GM20431 (cell line): ENCODE measurements around the gene PRRC2A.

Experiments used
- in situ Hi-C: fragments of 300-500 bp; cut with MseI, MboI; formaldehyde crosslinking; loops from one replicate; pipeline ENCODE4 v1.15.0; 2020; ENCODE audit warnings: low sequenced_read_pairs; ENCODE audit not compliant: unreplicated experiment

Gene PRRC2A

GRCh38 chr6:31620586-31621319 is at the start of gene PRRC2A:
Gene PRRC2A, plus strand, starts transcription at chr6:31620715. Its CDS starts 2,075 bp downstream, at chr6:31622790.
- in situ Hi-C loops: no loop called here

DNA sequence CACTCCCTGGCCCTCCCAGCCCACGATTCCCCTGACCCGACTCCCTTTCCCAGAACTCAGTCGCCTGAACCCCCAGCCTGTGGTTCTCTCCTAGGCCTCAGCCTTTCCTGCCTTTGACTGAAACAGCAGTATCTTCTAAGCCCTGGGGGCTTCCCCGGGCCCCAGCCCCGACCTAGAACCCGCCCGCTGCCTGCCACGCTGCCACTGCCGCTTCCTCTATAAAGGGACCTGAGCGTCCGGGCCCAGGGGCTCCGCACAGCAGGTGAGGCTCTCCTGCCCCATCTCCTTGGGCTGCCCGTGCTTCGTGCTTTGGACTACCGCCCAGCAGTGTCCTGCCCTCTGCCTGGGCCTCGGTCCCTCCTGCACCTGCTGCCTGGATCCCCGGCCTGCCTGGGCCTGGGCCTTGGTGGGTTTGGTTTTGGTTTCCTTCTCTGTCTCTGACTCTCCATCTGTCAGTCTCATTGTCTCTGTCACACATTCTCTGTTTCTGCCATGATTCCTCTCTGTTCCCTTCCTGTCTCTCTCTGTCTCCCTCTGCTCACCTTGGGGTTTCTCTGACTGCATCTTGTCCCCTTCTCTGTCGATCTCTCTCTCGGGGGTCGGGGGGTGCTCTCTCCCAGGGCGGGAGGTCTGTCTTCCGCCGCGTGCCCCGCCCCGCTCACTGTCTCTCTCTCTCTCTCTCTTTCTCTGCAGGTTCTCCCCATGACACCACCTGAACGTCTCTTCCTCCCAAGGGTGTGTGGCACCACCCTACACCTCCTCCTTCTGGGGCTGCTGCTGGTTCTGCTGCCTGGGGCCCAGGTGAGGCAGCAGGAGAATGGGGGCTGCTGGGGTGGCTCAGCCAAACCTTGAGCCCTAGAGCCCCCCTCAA is 48.2 kb upstream of the PRRC2A start, which contains the start of gene LTA:
Gene LTA (plus strand): TSS at position 249 of the 871 bp plus-strand sequence. CDS start 454 bp downstream, at position 703.
- in situ Hi-C loops: no loop called here

GRCh38 chr6:31573239-31574105 is 47.0 kb upstream of the PRRC2A start:
- in situ Hi-C loops: no loop called here

DNA sequence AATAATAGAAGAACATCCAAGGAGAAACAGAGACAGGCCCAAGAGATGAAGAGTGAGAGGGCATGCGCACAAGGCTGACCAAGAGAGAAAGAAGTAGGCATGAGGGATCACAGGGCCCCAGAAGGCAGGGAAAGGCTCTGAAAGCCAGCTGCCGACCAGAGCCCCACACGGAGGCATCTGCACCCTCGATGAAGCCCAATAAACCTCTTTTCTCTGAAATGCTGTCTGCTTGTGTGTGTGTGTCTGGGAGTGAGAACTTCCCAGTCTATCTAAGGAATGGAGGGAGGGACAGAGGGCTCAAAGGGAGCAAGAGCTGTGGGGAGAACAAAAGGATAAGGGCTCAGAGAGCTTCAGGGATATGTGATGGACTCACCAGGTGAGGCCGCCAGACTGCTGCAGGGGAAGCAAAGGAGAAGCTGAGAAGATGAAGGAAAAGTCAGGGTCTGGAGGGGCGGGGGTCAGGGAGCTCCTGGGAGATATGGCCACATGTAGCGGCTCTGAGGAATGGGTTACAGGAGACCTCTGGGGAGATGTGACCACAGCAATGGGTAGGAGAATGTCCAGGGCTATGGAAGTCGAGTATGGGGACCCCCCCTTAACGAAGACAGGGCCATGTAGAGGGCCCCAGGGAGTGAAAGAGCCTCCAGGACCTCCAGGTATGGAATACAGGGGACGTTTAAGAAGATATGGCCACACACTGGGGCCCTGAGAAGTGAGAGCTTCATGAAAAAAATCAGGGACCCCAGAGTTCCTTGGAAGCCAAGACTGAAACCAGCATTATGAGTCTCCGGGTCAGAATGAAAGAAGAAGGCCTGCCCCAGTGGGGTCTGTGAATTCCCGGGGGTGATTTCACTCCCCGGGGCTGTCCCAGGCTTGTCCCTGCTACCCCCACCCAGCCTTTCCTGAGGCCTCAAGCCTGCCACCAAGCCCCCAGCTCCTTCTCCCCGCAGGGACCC is 46.1 kb upstream of the PRRC2A start:
- in situ Hi-C loops: no loop called here

GRCh38 chr6:31575335-31575901 is 45.1 kb upstream of the PRRC2A start, which contains the start of gene TNF:
Gene TNF, plus strand, starts transcription at chr6:31575565. Its CDS starts 177 bp downstream, at chr6:31575742.
- in situ Hi-C loops: no loop called here

DNA sequence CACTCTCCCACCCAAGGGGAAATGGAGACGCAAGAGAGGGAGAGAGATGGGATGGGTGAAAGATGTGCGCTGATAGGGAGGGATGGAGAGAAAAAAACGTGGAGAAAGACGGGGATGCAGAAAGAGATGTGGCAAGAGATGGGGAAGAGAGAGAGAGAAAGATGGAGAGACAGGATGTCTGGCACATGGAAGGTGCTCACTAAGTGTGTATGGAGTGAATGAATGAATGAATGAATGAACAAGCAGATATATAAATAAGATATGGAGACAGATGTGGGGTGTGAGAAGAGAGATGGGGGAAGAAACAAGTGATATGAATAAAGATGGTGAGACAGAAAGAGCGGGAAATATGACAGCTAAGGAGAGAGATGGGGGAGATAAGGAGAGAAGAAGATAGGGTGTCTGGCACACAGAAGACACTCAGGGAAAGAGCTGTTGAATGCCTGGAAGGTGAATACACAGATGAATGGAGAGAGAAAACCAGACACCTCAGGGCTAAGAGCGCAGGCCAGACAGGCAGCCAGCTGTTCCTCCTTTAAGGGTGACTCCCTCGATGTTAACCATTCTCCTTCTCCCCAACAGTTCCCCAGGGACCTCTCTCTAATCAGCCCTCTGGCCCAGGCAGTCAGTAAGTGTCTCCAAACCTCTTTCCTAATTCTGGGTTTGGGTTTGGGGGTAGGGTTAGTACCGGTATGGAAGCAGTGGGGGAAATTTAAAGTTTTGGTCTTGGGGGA is 44.4 kb upstream of the PRRC2A start:
- in situ Hi-C loops: no loop called here

- in situ Hi-C loops: no loop called here
Measured at GRCh38 chr6:31576897-31577578, 43.5 kb upstream of the PRRC2A start.

DNA sequence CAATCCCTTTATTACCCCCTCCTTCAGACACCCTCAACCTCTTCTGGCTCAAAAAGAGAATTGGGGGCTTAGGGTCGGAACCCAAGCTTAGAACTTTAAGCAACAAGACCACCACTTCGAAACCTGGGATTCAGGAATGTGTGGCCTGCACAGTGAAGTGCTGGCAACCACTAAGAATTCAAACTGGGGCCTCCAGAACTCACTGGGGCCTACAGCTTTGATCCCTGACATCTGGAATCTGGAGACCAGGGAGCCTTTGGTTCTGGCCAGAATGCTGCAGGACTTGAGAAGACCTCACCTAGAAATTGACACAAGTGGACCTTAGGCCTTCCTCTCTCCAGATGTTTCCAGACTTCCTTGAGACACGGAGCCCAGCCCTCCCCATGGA is 42.9 kb upstream of the PRRC2A start:
- in situ Hi-C loops: no loop called here

DNA sequence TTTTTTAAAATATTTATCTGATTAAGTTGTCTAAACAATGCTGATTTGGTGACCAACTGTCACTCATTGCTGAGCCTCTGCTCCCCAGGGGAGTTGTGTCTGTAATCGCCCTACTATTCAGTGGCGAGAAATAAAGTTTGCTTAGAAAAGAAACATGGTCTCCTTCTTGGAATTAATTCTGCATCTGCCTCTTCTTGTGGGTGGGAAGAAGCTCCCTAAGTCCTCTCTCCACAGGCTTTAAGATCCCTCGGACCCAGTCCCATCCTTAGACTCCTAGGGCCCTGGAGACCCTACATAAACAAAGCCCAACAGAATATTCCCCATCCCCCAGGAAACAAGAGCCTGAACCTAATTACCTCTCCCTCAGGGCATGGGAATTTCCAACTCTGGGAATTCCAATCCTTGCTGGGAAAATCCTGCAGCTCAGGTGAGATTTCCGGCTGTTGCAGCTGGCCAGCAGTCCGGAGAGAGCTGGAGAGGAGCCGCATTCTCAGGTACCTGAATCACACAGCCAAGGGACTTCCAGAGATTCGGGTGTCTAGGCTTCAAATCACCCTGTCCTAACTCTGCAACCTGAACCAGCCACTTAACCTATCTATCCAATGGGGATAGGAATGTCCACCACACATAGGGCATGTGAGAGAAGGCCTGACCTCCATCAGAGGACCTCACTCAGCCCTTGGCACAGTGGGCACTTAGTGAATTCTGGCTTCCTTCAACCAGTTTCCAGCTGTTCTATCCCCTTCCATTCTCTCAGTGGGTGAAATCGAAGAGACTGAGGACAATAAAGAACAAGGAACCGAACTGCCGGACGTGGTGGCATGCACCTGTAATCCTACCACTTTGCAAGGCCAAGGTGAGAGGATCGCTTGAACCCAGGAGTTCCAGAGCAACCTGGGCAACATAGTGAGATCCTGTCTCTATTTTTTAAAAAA is 42.1 kb upstream of the PRRC2A start:
- in situ Hi-C loops: no loop called here

DNA sequence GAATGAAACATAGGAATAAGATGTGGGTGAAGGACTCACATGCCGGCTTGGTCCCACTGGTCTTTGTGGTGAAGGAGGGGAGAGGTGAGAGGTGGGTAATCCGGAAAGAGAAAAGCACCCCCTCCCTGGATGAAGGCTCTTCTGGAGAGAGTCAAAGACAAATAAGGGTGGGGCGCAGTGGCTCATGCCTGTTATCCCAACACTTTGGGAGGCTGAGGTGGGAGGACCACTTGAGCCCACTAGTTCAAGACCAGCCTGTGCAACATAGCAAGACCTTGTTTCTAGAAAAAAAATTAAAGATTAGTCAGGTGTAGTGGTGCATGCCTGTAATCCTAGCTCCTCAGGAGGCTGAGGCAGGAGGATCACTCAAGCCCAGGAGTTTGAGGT is 41.4 kb upstream of the PRRC2A start:
- in situ Hi-C loops: no loop called here

GRCh38 chr6:31579546-31580437 is 40.7 kb upstream of the PRRC2A start:
- in situ Hi-C loops: no loop called here

- in situ Hi-C loops: no loop called here
Measured at GRCh38 chr6:31580438-31580740, 40.1 kb upstream of the PRRC2A start.

DNA sequence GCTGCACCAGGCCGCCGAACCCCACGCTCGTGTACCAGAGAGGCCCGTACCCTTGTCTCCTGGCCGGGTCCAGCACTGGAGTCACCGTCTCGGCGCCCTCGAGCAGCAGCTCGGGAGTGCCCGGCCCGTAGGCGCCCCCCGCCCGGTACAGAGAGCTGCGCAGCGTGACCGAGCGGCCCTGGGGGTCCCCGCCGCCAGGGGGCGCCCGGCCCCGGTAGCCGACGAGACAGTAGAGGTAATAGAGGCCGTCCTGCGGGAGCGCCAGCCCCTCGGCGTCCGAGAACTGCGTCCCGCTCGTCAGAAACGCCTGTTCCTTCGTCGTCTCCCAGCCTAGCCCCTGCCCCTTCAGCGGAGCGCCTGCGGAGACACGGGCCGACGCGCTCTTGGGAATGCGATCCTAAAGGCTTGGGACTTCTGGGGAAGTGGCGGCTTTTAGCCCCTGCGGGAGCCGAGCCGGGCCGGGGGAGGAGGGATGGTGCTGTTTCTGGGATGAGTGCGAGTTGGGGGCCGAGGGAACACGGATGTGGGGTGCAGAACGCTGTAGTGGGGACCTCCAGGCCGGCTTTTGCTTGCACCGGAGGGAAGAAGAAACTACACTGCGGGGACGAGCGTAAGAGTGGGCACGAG is 39.6 kb upstream of the PRRC2A start:
- in situ Hi-C loops: no loop called here

DNA sequence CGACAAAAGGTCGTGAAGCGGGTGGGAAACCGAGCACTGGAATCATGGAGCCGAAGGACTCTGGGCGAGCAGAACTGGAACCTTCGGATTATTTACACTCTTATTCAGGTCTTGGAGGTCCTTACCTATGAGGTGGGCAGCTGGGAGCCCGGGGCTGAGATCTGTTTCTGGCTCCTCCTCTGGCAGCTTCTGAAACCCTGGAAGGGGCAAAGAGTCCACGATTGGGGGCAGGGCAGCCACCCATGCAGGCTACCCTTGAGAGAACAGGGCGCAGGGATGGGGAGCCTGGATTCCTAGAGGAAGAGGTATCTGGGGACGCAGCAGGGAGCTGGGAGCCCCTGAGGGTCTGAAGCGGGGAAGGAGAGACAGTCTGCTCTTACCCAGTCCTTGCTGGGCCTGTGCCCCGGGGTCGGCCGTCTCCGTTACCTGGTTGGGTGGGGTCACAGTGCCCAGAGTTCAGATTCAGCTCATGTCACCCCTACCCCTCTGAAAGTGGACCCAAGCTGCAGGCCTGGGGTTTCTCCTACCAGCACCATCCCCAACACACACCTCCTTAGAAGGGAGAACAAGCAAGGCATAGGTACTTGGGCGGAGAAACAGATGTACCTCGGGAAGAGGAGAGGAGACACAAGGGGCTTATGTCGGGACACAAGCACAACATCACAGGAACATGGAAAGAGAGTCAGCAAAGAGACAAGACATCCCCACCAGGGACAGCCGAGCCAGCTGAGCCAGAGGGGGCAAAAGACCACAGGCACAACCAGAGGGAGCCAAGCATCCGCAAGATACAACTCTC is 38.9 kb upstream of the PRRC2A start:
- in situ Hi-C loops: no loop called here

- in situ Hi-C loops: no loop called here
Measured at GRCh38 chr6:31582230-31582643, 38.3 kb upstream of the PRRC2A start, which contains the start of gene LTB. Gene LTB, minus strand, starts transcription at chr6:31582424. Its CDS starts 7 bp downstream, at chr6:31582417.
